Esophagus squamous epithelium (tissue), 4 donors: ENCODE measurements around the gene C11orf21.

Experiments
- POLR2A ChIP-seq, 4 donors: fragments of 450-650 bp; IDR thresholded peaks; one replicate each; pipeline ENCODE4 v1.6.1; 2017; ENCODE audit warnings: antibody characterized with exemption in 4 of 4, mild to moderate bottlenecking in 4 of 4, moderate library complexity in 3 of 4
- TF ChIP-seq, protein P1 (sequence below), 6 experiments: fragments of 450-650 bp in 4 of 6; fragments of 200-600 bp in 2 of 6; sonication (generic) in 2 of 6; IDR thresholded peaks; one replicate each; pipeline ENCODE4 v1.5.1; 2016 to 2019; ENCODE audit warnings: antibody characterized with exemption in 6 of 6, mild to moderate bottlenecking in 4 of 6, moderate library complexity in 4 of 6

DNA sequence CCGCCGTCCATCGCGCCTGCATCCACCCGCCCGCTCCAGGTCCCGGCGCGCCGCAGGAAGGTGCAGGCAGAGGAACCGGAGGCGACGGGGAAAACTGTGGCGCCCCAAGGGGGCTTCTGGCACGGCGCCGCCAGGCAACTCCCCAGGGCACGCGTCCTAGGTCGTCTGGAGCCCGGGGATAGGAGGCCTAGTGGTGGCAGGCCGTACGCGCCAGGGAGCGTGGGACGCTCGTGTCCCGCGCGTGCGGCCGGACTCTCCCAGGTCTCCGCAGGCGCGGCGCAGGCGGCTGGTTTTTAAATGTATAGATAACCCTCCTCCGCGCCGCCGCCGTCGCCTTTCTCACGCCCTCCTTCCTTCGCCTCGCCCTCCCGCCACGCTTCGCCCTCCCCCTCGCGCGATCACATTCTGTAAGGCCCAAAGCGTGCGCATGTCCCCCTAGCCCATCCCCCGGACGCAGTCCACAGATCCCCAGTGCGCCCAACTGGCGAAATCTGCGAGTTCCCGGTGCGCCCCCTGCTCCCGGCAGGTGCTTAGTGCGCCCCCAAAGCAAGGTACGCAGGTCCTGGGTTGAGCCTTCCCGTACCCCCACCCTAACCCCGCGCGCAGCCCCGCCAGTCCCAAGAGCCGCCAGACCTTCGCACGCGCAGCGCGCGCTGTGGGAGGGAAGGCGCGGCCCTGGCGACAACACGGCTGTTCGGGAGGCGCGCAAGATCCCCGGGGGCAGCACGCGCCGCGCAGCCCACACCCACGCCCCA lies 31.2 kb downstream of the C11orf21 start, which contains the start of gene ASCL2:
- TF ChIP-seq, protein P1, sequence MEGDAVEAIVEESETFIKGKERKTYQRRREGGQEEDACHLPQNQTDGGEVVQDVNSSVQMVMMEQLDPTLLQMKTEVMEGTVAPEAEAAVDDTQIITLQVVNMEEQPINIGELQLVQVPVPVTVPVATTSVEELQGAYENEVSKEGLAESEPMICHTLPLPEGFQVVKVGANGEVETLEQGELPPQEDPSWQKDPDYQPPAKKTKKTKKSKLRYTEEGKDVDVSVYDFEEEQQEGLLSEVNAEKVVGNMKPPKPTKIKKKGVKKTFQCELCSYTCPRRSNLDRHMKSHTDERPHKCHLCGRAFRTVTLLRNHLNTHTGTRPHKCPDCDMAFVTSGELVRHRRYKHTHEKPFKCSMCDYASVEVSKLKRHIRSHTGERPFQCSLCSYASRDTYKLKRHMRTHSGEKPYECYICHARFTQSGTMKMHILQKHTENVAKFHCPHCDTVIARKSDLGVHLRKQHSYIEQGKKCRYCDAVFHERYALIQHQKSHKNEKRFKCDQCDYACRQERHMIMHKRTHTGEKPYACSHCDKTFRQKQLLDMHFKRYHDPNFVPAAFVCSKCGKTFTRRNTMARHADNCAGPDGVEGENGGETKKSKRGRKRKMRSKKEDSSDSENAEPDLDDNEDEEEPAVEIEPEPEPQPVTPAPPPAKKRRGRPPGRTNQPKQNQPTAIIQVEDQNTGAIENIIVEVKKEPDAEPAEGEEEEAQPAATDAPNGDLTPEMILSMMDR (IDR thresholded peaks at IDR 0.05) = no peak
- TF ChIP-seq POLR2A (IDR thresholded peaks at IDR 0.05) = no peak
